Neuron (in vitro differentiated cells): Measurements from ENCODE around the gene UBE2E1.

ENCODE experiments used
- H2AFZ ChIP-seq: one replicate; pipeline ENCODE4 v1.6.1; 2013; ENCODE audit warnings: low read depth, mild to moderate bottlenecking, inconsistent platforms, low read length, moderate library complexity
- H3K27me3 ChIP-seq: one replicate; pipeline ENCODE4 v1.6.1; 2013; ENCODE audit warnings: low read length; ENCODE audit not compliant: insufficient read depth
- H3K36me3 ChIP-seq: one replicate; pipeline ENCODE4 v1.6.1; 2013; ENCODE audit warnings: low read length; ENCODE audit not compliant: insufficient read depth
- H3K4me1 ChIP-seq: one replicate; pipeline ENCODE4 v1.6.1; 2013; ENCODE audit warnings: low read length; ENCODE audit not compliant: insufficient read depth
- H3K4me3 ChIP-seq: 2 replicates; pipeline ENCODE4 v1.5.1; 2013; ENCODE audit warnings: mild to moderate bottlenecking, low read length, moderate library complexity
- H3K9me3 ChIP-seq: one replicate; pipeline ENCODE4 v1.6.1; 2013; ENCODE audit warnings: low read length

UBE2E1 gene

GRCh38 chr3:23805633-23806533 lies at the start of gene UBE2E1:
Gene UBE2E1 (plus strand): TSS chr3:23805955. CDS start chr3:23807270, 1,315 bp downstream.
- Histone ChIP-seq H3K4me1 (peaks cover 18% of the 10 kb centered on the region), H3K4me3 (peak within 1 kb of the TSS; percentile 62), H3K9me3 (no peaks in the 10 kb centered on the region), H3K27me3 (no peaks in the 10 kb centered on the region), H3K36me3 (peaks cover 20% of the 10 kb centered on the region), H2AFZ (peak within 1 kb of the TSS; percentile 88)

GRCh38 chr3:23756206-23756840 lies 49.4 kb upstream of the UBE2E1 start:
- Histone ChIP-seq H3K4me3 (no peak overlapping the region), H3K4me1 (peaks cover 18% of the 10 kb centered on the region), H3K9me3 (no peaks in the 10 kb centered on the region), H3K36me3 (no peaks in the 10 kb centered on the region), H2AFZ (no peak overlapping the region), H3K27me3 (peaks cover 7% of the 10 kb centered on the region)

DNA sequence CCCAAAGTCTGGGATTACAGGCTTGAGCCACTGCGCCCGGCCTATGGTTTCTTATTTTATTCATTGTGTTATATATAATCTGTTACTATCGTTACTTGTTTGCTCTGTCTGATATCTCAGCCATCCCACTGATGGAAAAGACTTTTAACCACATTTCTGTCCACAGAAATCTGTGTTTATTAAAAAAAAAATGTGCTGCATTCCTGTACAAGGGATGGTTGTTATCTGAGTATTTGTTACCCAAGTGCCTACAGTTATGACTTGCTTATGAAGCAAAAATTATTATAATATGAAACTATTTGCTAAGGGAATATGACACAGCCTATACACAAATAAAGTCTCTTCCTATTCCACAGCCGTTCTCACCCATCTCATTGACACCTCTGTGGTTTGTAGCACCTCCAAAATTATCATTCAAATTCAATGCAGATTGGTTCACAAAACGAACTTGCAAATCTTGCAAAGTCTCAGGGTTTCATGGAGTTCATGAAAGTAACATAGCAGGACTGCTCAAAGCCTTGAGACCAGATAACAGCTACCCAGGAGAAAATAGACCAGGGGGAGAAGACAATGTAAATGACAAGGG lies 47.4 kb upstream of the UBE2E1 start:
- Histone ChIP-seq H3K4me1 (peaks cover 18% of the 10 kb centered on the region), H3K9me3 (no peaks in the 10 kb centered on the region), H2AFZ (no peak overlapping the region), H3K4me3 (no peak overlapping the region), H3K27me3 (peaks cover 7% of the 10 kb centered on the region), H3K36me3 (no peaks in the 10 kb centered on the region)

- Histone ChIP-seq H3K9me3 (no peaks in the 10 kb centered on the region), H2AFZ (no peak overlapping the region), H3K4me1 (peaks cover 18% of the 10 kb centered on the region), H3K4me3 (no peak overlapping the region), H3K36me3 (no peaks in the 10 kb centered on the region), H3K27me3 (peaks cover 7% of the 10 kb centered on the region)
Observed at GRCh38 chr3:23760325-23760724, 45.4 kb upstream of the UBE2E1 start.

DNA sequence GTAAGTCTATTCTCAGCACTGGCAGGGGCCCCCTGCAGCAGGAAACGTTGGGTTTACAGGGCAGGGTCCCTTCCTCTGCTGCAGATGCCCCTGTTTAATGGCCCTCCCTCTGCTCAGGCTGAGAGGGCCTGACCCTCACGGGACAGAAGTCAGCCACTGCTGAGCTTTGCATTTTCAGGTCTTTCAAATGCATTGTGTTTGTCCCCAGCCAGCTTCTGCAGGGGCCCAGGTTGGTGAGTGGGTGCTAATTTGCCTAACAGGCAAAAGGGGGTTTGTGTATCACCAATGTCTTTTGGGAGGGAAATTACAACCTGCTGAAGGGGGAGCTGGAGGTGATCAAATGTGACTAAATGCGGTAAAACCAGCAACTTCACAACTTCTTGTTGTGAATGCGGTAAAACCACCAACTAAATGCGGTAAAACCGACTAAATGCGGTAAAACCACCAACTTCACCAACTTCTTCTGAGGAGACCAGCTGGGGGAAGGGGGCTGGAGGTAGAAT lies 44.8 kb upstream of the UBE2E1 start:
- no peak overlapping the region for H3K4me3 ChIP-seq
- no peaks in the 10 kb centered on the region for H3K36me3 ChIP-seq
- H2AFZ ChIP-seq = no peak overlapping the region
- peaks cover 4% of the 10 kb centered on the region for H3K27me3 ChIP-seq
- peaks cover 18% of the 10 kb centered on the region for H3K4me1 ChIP-seq
- no peaks in the 10 kb centered on the region for H3K9me3 ChIP-seq

DNA sequence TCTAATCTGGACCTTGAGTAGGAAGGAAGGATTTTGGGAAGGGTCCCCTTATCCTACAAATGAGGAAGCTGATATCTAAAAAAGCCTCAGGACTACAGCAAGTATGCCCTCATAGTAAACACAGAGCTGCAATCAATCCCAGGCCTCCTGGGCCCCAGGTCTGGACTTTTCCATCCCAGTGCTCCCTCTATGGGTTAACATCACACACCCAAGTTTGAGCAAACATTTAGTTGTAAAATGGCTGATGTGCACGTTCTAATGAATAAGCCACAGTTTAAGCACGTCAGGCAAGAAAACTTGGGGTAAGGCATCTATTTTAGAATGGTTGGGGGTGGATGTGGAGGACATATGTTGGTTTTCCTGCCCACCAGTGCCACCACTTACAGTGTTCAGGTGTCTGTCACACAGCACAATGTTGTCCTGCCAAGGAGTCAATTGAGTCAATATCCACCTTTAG lies 44.3 kb upstream of the UBE2E1 start:
- H3K27me3 ChIP-seq = no peaks in the 10 kb centered on the region
- no peaks in the 10 kb centered on the region for H3K36me3 ChIP-seq
- H3K4me3 ChIP-seq = no peak overlapping the region
- no peak overlapping the region for H2AFZ ChIP-seq
- peaks cover 18% of the 10 kb centered on the region for H3K4me1 ChIP-seq
- no peaks in the 10 kb centered on the region for H3K9me3 ChIP-seq

GRCh38 chr3:23762214-23762613 lies 43.5 kb upstream of the UBE2E1 start:
- Histone ChIP-seq H3K9me3 (no peaks in the 10 kb centered on the region), H3K27me3 (no peaks in the 10 kb centered on the region), H2AFZ (peak overlapping the region; percentile 75), H3K4me1 (peaks cover 18% of the 10 kb centered on the region), H3K36me3 (no peaks in the 10 kb centered on the region), H3K4me3 (no peak overlapping the region)

DNA sequence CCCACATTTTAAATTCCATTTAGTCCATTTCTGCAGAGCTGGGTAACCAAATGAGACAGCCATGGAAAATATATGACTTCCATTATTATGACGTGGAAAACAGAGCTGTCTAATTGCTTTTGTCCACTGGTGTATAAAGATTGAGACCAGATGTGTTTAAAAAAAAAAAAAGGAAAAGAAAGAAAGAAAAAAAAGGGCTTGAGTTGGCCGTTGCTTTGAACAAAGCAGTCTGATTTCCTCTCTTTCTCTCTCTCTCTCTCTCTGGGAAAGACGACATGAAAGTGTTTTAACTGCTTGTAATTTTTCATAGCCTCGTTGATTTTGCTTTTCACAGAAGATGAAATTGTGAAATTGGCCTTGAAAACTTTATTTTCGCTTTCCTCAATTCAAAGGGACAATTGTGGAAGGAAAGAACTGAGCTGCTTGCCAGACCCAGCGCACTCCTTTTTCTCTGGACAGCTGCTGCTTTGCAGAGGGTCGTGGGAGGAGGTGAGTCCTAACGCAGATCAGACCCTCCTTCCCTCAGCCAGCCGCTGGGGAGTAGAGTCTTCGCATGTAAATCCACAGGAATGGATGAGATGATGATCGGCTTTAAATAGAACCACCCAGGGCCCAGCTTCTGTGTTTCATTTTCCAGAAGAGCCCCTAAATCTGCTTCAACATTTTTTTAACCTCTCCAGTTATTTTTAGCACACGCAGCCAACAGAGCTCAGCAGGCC lies 42.8 kb upstream of the UBE2E1 start:
- H3K4me3 ChIP-seq = peak overlapping the region; percentile 9
- no peaks in the 10 kb centered on the region for H3K27me3 ChIP-seq

DNA sequence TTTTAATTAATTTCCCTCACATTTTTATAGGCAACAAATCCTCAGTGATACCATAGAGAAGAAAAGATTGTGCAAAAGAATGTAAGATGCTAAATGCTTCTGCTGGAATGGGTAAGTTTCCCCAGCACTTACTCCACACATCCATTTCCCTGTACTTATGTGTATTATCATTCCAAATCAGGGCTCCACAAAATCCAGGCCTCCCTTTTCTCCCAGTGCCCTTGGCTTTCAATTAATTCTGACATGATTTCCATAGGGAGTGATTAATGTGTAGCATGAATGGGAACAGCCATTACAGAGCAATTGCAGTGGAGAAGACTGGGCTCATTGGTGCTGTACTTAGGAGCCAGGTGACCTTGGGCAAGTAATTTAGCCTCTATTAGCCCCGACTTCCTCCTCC lies 41.3 kb upstream of the UBE2E1 start:
- Histone ChIP-seq H3K9me3 (no peaks in the 10 kb centered on the region), H3K36me3 (no peaks in the 10 kb centered on the region), H2AFZ (no peak overlapping the region)

More for the DNA sequence above, 42.8 kb upstream of the UBE2E1 start:
- H2AFZ ChIP-seq = peak overlapping the region; percentile 75
- no peaks in the 10 kb centered on the region for H3K9me3 ChIP-seq
- H3K36me3 ChIP-seq = no peaks in the 10 kb centered on the region
- peaks cover 18% of the 10 kb centered on the region for H3K4me1 ChIP-seq

GRCh38 chr3:23767546-23767945 lies 38.2 kb upstream of the UBE2E1 start:
- peaks cover 3% of the 10 kb centered on the region for H3K4me1 ChIP-seq
- no peaks in the 10 kb centered on the region for H3K27me3 ChIP-seq
- no peaks in the 10 kb centered on the region for H3K9me3 ChIP-seq
- no peaks in the 10 kb centered on the region for H3K36me3 ChIP-seq
- H3K4me3 ChIP-seq = no peak overlapping the region
- no peak overlapping the region for H2AFZ ChIP-seq

More for the DNA sequence above, 41.3 kb upstream of the UBE2E1 start:
- Histone ChIP-seq H3K4me3 (no peak overlapping the region), H3K4me1 (peaks cover 18% of the 10 kb centered on the region), H3K27me3 (no peaks in the 10 kb centered on the region)

DNA sequence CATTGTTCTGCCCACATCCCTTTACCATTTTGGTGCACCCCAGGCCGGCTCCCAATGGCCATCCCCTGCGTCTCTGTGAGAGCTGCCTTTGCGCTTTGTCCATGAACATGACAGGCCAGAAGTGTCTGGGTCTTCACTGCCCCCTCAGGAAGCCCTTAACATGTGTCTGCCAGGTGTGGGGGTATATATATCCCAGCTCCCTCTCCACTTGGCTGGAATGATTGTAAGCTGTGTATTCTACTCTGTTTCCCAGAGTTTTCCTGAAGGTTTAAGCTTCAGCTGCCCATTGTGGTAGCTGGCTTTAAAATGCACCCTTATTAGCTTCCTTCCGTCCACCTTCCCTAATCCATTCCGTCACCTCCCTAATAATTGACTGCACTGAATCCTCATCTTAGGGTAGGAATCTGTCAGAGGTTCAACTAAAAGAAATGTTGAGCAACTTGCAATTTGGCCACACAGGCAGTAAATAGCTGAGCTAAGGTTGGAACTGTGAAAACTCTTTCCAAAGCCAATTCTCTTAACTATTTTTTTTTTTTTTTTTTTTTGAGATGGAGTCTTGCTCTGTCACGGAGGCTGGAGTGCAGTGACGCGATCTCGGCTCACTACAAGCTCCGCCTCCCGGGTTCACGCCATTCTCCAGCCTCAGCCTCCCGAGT lies 30.4 kb upstream of the UBE2E1 start:
- no peaks in the 10 kb centered on the region for H3K36me3 ChIP-seq
- no peaks in the 10 kb centered on the region for H3K27me3 ChIP-seq
- H3K4me3 ChIP-seq = no peak overlapping the region
- peaks cover 13% of the 10 kb centered on the region for H3K4me1 ChIP-seq
- no peaks in the 10 kb centered on the region for H3K9me3 ChIP-seq
- no peak overlapping the region for H2AFZ ChIP-seq

- H3K4me3 ChIP-seq = no peak overlapping the region
Observed at GRCh38 chr3:23776352-23776891, 29.3 kb upstream of the UBE2E1 start.

More at GRCh38 chr3:23776352-23776891, 29.3 kb upstream of the UBE2E1 start:
- peak overlapping the region; percentile 46 for H2AFZ ChIP-seq
- no peaks in the 10 kb centered on the region for H3K27me3 ChIP-seq
- H3K9me3 ChIP-seq = no peaks in the 10 kb centered on the region
- peaks cover 13% of the 10 kb centered on the region for H3K4me1 ChIP-seq
- H3K36me3 ChIP-seq = no peaks in the 10 kb centered on the region
